ENCODE measurements around the gene GTF3A. TPM values are rescaled to one million over a fixed set of nuclear protein-coding genes. Genes with fewer than 3 reads are reported as not detected.

The GTF3A gene
- total and polyA plus RNA-seq, 9 of the 15 experiments (the other 6 are each of a cell fraction or from before 2014, with no cell fraction given), result 47.5 to 303 (median 174) TPM

DNA sequence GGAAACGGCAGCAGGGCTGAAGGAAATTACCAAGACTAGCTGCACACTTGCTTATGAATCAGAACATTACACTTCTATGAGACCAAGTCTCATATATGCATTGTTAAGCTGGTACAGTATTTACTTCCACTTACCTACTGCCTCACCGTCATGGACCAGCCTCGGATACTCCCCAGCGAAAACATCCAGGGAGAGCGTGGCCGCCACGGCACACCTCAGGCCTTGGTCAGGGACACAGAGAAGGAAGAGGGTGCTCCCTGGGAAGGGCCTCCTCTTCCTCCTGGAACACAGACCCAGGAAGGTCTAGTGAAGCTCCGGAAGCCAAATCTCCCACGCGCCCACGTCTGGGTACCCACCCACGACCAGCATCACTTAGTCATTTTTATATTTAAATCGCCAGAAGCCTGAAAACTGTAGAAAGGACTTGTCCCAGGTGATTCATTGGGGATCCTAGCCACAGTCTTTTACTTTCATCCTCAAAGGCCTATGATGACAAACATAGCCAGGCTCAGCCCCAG, 50.4 kb downstream of the GTF3A start (continued):
- no peak for TF ChIP-seq ZNF274 (IDR thresholded peaks at IDR 0.05; ENCODE audit: borderline replicate concordance, low read depth, low read length)
- TF ChIP-seq MCM7 (IDR thresholded peaks at IDR 0.05), result no peak
- TF ChIP-seq THAP12 (CRISPR knock-in tag; IDR thresholded peaks at IDR 0.05), result no peak
- no peak for TF ChIP-seq ZC3H8 (IDR thresholded peaks at IDR 0.05)

- Histone ChIP-seq H3K9ac (ENCODE audit: insufficient read depth in 1 of 2, low read depth in 2 of 2, low read length in 2 of 2) (no peak overlapping the region), H3K9me1 (ENCODE audit: control insufficient read depth, insufficient read depth, low read length) (no peaks in the 10 kb centered on the region), H3K27ac (ENCODE audit: extremely low read depth, low read depth, low read length) (no peak overlapping the region), H3K36me3 (ENCODE audit: control insufficient read depth, insufficient read depth, low read length) (no peaks in the 10 kb centered on the region), H3K9me3 (replicated peaks; ENCODE audit: control insufficient read depth, insufficient read depth, low read depth, low read length) (peaks cover 2% of the 10 kb centered on the region; the same call in 1 of the 2 replicates), H3K27me3 (ENCODE audit: control insufficient read depth in 2 of 2, insufficient read depth in 2 of 2, low read length in 2 of 2) (peaks cover 0 to 6% of the 10 kb centered on the region in 2 experiments; a peak in 1 of 5 replicates), H3K79me2 (ENCODE audit: control insufficient read depth, insufficient read depth, low read length) (no peaks in the 10 kb centered on the region), H4K20me1 (replicated peaks; ENCODE audit: control insufficient read depth, insufficient read depth, low read length) (no peaks in the 10 kb centered on the region), H2AFZ (ENCODE audit: low read depth, low read length) (no peak overlapping the region), H3K4me1 (replicated peaks in 1 of 2; ENCODE audit: control insufficient read depth in 2 of 2, insufficient read depth in 2 of 2, low read length in 2 of 2) (no peaks in the 10 kb centered on the region; a peak in 3 of 5 replicates), H3K4me2 (ENCODE audit: insufficient read depth, low read length) (peak overlapping the region; percentile 11; the same call in 1 of the 2 replicates), H3K4me3 (no peak overlapping the region)
- ATAC-seq, result no peak; the same call in 2 of the 3 replicates
- no peak for TF ChIP-seq PML (IDR thresholded peaks at IDR 0.05; ENCODE audit: low read length)
- TF ChIP-seq SPI1 (IDR thresholded peaks at IDR 0.05; ENCODE audit: borderline replicate concordance, low read depth, low read length), result peak; percentile 12; the same call in 1 of the 2 replicates
- no peak for FAIRE-seq
- no peak for DNase-seq (ENCODE audit: extremely low read depth in 1 of 4, low spot score in 3 of 4)
- in situ Hi-C loops (cut with MboI), result no loop called here
- POLR2A ChIA-PET, result no interaction called here
- 5% methylated on average over 8 of the region's 10 CpGs for WGBS (ENCODE audit: insufficient coverage, low coverage, missing lambda C conversion rate)
- intact Hi-C loops (cut with micrococcal nuclease), result no loop called here
- BruUV-seq (replicated peaks), result no TSS peak
- CTCF ChIA-PET (ENCODE audit: low intra/inter-chr PET ratio), result no interaction called here
Observed at GRCh38 chr13:27476943-27477703, 52.7 kb downstream of the GTF3A start.

All from K562 (cell line).